Uterus (tissue), 4 donors: Measurements from ENCODE around the gene TAF1B. TPM values are rescaled to one million over a fixed set of nuclear protein-coding genes. Genes with fewer than 3 reads are reported as not detected.
A peak's percentile ranks its signal among the peaks of the same experiment; 100 is the strongest.

Source experiments
- DNase-seq, 2 donors: peaks; one replicate each; pipeline ENCODE4 v3.0.0-alpha.2; 2019 to 2020
- H3K27ac ChIP-seq, 2 donors: fragments of 200-600 bp; sonication (generic); 1 replicate in 1 of 2; 2 replicates in 1 of 2; pipeline ENCODE4 v1.5.1; 2016 to 2018
- H3K27me3 ChIP-seq, 2 donors: fragments of 200-600 bp; sonication (generic); one replicate each; pipeline ENCODE4 v1.5.1; 2018 to 2019; ENCODE audit warnings: control low read depth in 1 of 2
- H3K36me3 ChIP-seq, 2 donors: fragments of 200-600 bp; sonication (generic); one replicate each; pipeline ENCODE4 v1.5.1; 2019; ENCODE audit warnings: control low read depth in 1 of 2
- H3K4me1 ChIP-seq, 2 donors: fragments of 200-600 bp; sonication (generic); one replicate each; pipeline ENCODE4 v1.5.1; 2018 to 2019; ENCODE audit warnings: control low read depth in 1 of 2
- H3K4me3 ChIP-seq, 2 donors: fragments of 200-600 bp; sonication (generic); 1 replicate in 1 of 2; 2 replicates in 1 of 2; pipeline ENCODE4 v1.5.1; 2018 to 2019; ENCODE audit warnings: mild to moderate bottlenecking in 1 of 2
- H3K9me3 ChIP-seq, 2 donors: fragments of 200-600 bp; sonication (generic); one replicate each; pipeline ENCODE4 v1.5.1; 2019; ENCODE audit warnings: control low read depth in 1 of 2
- POLR2A ChIP-seq, 2 donors: fragments of 450-650 bp; IDR thresholded peaks; one replicate each; pipeline ENCODE4 v1.6.1; 2016; ENCODE audit warnings: antibody characterized with exemption in 2 of 2, mild to moderate bottlenecking in 1 of 2, moderate library complexity in 1 of 2
- intact Hi-C: fragments of 100-400 bp; cut with DNase I; formaldehyde crosslinking; loops from one replicate; pipeline ENCODE4 v1.15.1; 2023; ENCODE audit warnings: low total_unique reads
- total RNA-seq, 4 donors: library from RNA; depleted of rRNA in 3 of 4; stranded (reverse); fragments of >200 nt in 3 of 4; gene quantifications; one replicate each; pipeline versions ENCODE4 v1.1.0 to v1.2.4, GENCODE V29; 2014 to 2023
- TF ChIP-seq, protein P1 (sequence below), 4 experiments: fragments of 200-600 bp in 2 of 4; fragments of 450-650 bp in 2 of 4; sonication (generic) in 2 of 4; IDR thresholded peaks; one replicate each; pipeline ENCODE4 v1.5.1; 2016 to 2019; ENCODE audit warnings: antibody characterized with exemption in 4 of 4, mild to moderate bottlenecking in 2 of 4, moderate library complexity in 1 of 4
- donor health status: DM: yes; HTN: yes; CAD: no.

The TAF1B gene
- total RNA-seq, 4 donors from 2014 or later, result 5.1 to 53.6 (median 19.0) TPM

DNA sequence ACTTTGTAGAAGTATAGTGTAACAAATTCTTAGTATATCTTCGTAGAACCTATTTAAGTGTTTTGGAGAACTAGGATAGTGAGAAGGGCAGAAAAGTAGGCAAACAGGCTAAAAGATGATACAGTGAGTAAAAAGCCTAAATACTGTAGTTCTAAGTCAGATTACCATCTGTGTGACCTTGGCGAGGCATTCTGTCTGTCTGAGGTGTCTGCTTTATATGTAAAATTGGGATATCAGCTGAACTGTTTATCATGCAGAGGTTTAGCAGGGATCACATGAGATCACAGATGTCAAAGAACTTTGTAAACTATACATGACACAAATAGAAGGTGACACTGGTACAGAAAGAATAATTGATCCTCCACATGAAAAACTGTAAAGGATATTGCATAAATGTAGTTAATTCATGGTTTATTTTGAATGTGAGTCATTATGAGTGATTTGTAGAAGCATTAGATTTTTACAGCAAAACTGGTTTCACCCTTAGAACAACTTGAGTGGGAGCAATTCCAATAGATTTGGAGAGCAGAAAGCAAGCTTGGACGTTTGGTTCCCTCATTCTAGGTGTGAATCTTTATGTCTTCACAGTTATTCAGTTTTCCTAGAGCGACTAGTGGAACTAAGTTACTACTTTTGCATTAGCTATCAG lies 41.9 kb downstream of the TAF1B start:
- no peak overlapping the region for H3K27ac ChIP-seq
- no peaks in the 10 kb centered on the region for H3K36me3 ChIP-seq
- no peak overlapping the region for H3K4me3 ChIP-seq
- H3K27me3 ChIP-seq, result no peaks in the 10 kb centered on the region
- no peak for DNase-seq
- intact Hi-C loops, result no loop called here
- peaks cover 0 to 6% of the 10 kb centered on the region in 2 donors for H3K9me3 ChIP-seq
- TF ChIP-seq POLR2A (IDR thresholded peaks at IDR 0.05), result no peak
- TF ChIP-seq, protein P1, sequence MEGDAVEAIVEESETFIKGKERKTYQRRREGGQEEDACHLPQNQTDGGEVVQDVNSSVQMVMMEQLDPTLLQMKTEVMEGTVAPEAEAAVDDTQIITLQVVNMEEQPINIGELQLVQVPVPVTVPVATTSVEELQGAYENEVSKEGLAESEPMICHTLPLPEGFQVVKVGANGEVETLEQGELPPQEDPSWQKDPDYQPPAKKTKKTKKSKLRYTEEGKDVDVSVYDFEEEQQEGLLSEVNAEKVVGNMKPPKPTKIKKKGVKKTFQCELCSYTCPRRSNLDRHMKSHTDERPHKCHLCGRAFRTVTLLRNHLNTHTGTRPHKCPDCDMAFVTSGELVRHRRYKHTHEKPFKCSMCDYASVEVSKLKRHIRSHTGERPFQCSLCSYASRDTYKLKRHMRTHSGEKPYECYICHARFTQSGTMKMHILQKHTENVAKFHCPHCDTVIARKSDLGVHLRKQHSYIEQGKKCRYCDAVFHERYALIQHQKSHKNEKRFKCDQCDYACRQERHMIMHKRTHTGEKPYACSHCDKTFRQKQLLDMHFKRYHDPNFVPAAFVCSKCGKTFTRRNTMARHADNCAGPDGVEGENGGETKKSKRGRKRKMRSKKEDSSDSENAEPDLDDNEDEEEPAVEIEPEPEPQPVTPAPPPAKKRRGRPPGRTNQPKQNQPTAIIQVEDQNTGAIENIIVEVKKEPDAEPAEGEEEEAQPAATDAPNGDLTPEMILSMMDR (IDR thresholded peaks at IDR 0.05), result no peak
- no peaks in the 10 kb centered on the region for H3K4me1 ChIP-seq

DNA sequence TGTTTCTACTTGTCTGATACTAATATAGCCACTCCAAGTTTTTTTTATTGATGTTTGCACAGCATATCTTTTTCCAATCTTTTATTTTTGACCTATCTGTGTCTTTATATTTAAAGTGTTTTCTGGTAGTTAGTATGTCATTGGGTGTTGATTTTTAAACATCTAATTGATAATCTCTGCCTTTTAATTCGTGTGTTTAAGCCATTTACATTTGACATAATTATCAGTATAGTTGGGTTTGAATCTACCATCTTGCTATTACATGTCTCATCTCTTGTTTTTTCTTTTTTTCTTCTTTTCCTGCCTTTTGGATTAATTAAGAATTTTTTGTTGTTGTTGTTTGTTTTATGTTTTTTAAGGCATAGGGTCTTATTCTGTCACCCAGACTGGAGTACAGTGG lies 44.2 kb downstream of the TAF1B start:
- intact Hi-C loops, result no loop called here
- Histone ChIP-seq H3K9me3 (peaks cover 0 to 6% of the 10 kb centered on the region in 2 donors), H3K4me1 (no peaks in the 10 kb centered on the region), H3K4me3 (no peak overlapping the region), H3K27ac (no peak overlapping the region), H3K27me3 (no peaks in the 10 kb centered on the region), H3K36me3 (no peaks in the 10 kb centered on the region)
- no peak for DNase-seq
- TF ChIP-seq POLR2A (IDR thresholded peaks at IDR 0.05), result no peak

DNA sequence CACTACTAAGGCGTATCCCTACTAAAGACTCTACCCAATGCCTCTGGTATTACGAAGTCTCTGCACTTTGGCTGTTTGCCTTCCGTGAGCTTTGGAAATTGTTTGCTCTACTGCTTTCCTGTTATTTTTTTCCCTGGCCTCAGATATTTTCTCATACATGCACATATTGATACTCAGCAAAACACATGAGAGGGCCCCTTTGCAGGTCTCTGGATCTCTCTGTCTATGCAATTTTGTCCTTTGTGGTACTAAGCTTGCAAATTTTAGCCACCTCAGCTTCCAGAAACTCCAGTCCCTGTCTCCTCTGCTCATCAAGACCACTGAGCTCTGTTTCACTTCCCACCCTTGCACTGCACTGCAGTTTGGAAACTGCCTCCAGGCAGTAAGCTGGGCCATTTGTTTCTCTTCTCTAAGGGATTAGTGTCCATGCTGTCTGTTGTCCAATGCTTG lies 46.6 kb downstream of the TAF1B start:
- Histone ChIP-seq H3K9me3 (peaks cover 0 to 6% of the 10 kb centered on the region in 2 donors), H3K36me3 (no peaks in the 10 kb centered on the region), H3K27ac (no peak overlapping the region), H3K4me3 (no peak overlapping the region), H3K27me3 (no peaks in the 10 kb centered on the region), H3K4me1 (no peaks in the 10 kb centered on the region)
- TF ChIP-seq, protein P1 (IDR thresholded peaks at IDR 0.05), result no peak
- TF ChIP-seq POLR2A (IDR thresholded peaks at IDR 0.05), result no peak
- intact Hi-C loops, result no loop called here
- no peak for DNase-seq

DNA sequence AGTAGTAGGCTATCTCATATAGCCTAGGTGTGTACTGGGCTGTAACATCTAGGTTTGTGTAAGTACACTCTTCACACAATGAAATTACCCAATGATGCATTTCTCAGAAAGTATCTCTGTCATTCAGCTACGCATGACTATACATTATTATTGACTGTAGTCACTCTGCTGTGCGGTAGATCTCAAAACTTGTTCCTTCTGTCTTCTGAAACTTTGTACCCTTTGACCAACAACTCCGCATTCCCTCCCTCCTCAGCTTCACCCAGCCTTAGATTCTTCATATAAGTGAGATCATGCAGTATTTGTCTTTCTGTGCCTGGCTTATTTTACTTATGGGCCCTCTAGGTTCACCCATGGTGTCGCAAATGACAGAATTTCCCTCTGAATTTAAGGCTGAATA lies 49.0 kb downstream of the TAF1B start:
- TF ChIP-seq POLR2A (IDR thresholded peaks at IDR 0.05), result no peak
- TF ChIP-seq, protein P1 (IDR thresholded peaks at IDR 0.05), result no peak
- DNase-seq, result no peak
- H3K9me3 ChIP-seq, result peaks cover 0 to 6% of the 10 kb centered on the region in 2 donors
- no peak overlapping the region for H3K27ac ChIP-seq
- H3K36me3 ChIP-seq, result no peaks in the 10 kb centered on the region
- no peaks in the 10 kb centered on the region for H3K27me3 ChIP-seq
- intact Hi-C loops, result no loop called here
- H3K4me3 ChIP-seq, result no peak overlapping the region
- H3K4me1 ChIP-seq, result no peaks in the 10 kb centered on the region

DNA sequence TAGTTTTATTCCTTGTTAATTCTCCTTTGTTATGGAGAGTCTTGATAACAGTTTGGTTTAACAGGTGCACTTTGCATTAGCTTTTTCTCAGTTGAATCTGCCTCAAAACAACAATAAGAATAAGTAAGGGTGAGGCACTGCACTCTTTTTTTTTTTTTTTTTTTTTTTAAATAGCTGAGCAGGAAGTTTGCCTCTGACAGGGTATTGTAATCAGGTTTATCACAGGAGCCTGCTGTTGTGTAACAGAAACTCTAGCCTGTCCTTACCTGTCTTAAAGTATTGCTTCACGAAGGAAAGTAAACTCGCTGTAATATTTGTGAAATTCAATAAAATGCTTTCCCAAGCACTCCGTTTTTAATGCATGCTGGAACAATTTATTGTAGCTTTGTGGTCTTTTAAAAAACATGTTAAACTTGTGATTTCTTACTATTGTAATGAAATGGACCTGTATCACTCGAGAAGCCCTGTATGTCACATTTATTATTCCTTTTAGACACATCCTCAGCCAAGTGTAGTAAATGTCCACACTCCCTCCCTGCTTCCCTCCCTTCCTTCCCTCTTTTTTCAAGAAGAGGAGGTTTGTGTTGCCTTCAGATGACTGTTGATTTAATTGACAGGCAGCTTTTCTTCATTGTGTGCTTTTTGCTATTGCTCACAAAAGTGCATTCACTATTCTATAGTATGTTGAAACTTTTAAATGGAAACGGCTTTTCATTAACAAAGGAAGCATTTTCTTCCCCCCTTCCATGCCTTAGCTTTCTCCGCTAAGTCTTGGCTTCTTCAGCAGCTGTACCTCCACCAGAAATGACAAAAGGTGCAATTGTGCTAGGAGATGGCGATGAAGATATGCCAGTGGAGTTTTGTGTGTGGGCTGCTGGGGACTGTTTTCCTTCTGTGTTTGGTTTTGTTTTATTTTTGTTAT lies 52.7 kb downstream of the TAF1B start:
- H3K27ac ChIP-seq, result peak overlapping the region; percentile 51
- no peaks in the 10 kb centered on the region for H3K9me3 ChIP-seq
- H3K27me3 ChIP-seq, result no peaks in the 10 kb centered on the region
- TF ChIP-seq, protein P1 (IDR thresholded peaks at IDR 0.05), result no peak
- no peak for TF ChIP-seq POLR2A (IDR thresholded peaks at IDR 0.05)
- no peaks in the 10 kb centered on the region for H3K36me3 ChIP-seq
- H3K4me1 ChIP-seq, result peaks cover 0 to 4% of the 10 kb centered on the region in 2 donors
- no peak overlapping the region for H3K4me3 ChIP-seq
- no peak for DNase-seq
- intact Hi-C loops, result no loop called here
